ENCODE data around the gene SERPINA9.
"Not testable (repeated sequence)": the region's sequence is repeated elsewhere in the genome, so short reads cannot be mapped to it uniquely, and the experiment has no call there.

SERPINA9 gene

DNA sequence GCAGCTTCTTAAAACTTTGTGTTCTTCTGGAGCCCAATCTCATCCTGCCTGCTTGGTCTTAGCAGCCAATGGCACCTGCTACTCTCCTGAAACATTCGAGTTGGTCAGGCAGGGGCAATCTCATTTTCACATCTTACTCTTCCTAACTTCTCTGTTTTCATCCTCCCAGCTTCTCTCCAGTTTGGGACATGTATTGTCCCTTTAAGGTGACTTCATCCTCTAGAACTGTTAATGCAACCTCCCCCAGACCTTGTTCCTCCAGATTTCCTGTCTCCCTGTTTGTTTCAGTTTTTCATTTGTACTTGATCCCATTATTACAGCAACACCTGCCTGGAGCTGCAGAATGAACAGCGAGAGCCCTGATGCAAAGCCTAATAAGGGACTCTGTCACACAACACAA is 54.7 kb downstream of the SERPINA9 start:
- no peak for DNase-seq

DNA sequence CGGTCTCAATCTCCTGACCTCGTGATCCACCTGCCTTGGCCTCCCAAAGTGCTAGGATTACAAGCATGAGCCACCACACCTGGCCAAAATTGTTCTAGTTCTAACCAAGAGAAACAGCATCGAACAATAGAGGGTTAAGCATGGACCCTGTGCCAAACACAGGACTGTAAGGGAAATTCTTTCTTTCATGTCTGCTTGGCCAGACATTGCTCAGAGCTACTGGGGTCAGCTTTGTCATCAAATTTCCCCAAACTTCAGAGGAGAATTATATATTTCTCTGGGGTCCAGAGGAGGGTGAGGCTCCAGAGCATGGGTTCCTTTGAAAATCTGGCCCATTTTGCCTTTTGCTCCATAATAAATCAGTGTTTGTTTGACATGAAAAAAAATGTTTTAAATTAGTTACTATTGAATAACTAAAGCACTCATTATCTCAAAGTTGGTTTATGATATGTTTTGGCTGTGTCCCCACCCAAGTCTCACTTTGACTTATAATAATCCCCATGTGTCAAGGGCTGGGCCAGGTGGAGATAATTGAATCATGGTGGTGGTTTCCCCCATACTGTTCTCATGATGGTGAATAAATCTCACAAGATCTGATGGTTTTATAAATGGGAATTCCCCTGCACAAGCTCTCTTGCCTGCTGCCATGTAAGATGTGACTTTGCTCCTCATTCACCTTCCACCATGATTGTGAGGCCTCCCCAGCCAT is 58.3 kb downstream of the SERPINA9 start:
- DNase-seq = not testable (repeated sequence)
